GM12872 (cell line): ENCODE measurements around the gene MEGF6.

Experiments used
- CTCF ChIP-seq: IDR thresholded peaks from 3 replicates; pipeline ENCODE4 v1.5.1; 2011; ENCODE audit warnings: low read depth, mild to moderate bottlenecking, low read length, moderate library complexity; ENCODE audit not compliant: insufficient read depth

The MEGF6 gene

GRCh38 chr1:3577300-3577699 is 34.0 kb downstream of the MEGF6 start:
- no peak for TF ChIP-seq CTCF

- TF ChIP-seq CTCF = no peak
Observed at GRCh38 chr1:3575993-3576392, 35.3 kb downstream of the MEGF6 start.

GRCh38 chr1:3573500-3573899 is 37.8 kb downstream of the MEGF6 start:
- TF ChIP-seq CTCF = no peak

- TF ChIP-seq CTCF = no peak
Observed at GRCh38 chr1:3571263-3571662, 40.0 kb downstream of the MEGF6 start.

GRCh38 chr1:3570066-3570986 is 41.0 kb downstream of the MEGF6 start:
- TF ChIP-seq CTCF = no peak

GRCh38 chr1:3569436-3569835 is 41.9 kb downstream of the MEGF6 start:
- no peak for TF ChIP-seq CTCF

GRCh38 chr1:3568815-3569435 is 42.4 kb downstream of the MEGF6 start:
- TF ChIP-seq CTCF = no peak
